ENCODE measurements around the gene CAPN2. TPM values are rescaled to one million over a fixed set of nuclear protein-coding genes. Genes with fewer than 3 reads are reported as not detected.
"Not testable (repeated sequence)": the region's sequence is repeated elsewhere in the genome, so short reads cannot be mapped to it uniquely, and the experiment has no call there.

CAPN2 gene
- total RNA-seq, 4 donors from 2014 or later: 134 to 155 (median 148) TPM

DNA sequence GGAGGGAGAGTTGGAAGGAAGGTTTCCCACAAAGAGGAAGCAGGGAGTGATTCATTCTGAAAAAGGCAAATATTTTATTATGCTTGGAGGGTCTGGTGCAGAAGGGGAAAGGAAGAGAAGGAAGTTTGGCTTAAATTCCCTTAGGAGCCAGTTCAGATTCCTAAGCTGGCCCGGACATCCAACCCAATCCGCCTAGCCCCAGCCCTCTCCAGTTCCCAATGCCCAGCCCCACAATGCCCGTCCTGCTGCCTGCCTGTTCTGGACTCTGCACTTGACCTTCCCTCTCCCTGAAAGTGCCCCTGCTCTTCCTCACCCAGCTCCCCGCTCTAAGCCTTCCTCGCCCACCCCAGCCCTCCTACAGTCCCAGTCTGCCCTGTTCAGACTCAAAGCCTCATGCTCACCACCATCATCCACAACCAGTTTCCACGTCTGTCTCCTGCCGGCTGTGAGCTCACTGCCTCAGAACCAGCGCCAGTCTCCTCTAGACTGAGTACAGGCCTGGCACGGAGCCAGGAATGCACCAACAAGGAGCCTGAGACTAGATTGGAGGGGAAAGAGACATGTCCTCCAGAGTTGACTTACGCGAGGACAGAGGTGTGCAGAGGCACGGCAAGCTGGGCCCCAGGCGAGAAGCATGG is 18.9 kb downstream of the CAPN2 start:
- TF ChIP-seq, protein P1, sequence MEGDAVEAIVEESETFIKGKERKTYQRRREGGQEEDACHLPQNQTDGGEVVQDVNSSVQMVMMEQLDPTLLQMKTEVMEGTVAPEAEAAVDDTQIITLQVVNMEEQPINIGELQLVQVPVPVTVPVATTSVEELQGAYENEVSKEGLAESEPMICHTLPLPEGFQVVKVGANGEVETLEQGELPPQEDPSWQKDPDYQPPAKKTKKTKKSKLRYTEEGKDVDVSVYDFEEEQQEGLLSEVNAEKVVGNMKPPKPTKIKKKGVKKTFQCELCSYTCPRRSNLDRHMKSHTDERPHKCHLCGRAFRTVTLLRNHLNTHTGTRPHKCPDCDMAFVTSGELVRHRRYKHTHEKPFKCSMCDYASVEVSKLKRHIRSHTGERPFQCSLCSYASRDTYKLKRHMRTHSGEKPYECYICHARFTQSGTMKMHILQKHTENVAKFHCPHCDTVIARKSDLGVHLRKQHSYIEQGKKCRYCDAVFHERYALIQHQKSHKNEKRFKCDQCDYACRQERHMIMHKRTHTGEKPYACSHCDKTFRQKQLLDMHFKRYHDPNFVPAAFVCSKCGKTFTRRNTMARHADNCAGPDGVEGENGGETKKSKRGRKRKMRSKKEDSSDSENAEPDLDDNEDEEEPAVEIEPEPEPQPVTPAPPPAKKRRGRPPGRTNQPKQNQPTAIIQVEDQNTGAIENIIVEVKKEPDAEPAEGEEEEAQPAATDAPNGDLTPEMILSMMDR (IDR thresholded peaks at IDR 0.05): no peak
- TF ChIP-seq POLR2A (IDR thresholded peaks at IDR 0.05): peak in 1 of 2 donors; percentile 54
- H3K4me3 ChIP-seq (replicated peaks in 1 of 3): peak overlapping the region in 1 of 3 donors; percentile 4
- 17 to 24% methylated on average over 13 of the region's 13 CpGs for WGBS, 2 donors
- peak overlapping the region; percentile 78 to 86 (median 83) for H3K27ac ChIP-seq
- no peaks in the 10 kb centered on the region for H3K9me3 ChIP-seq
- peak; percentile 95 to 96 for DNase-seq
- no peaks in the 10 kb centered on the region for H3K36me3 ChIP-seq
- H3K27me3 ChIP-seq: no peaks in the 10 kb centered on the region
- H3K4me1 ChIP-seq: peaks cover 50 to 72% of the 10 kb centered on the region in 2 donors
- intact Hi-C loops (cut with DNase I): no loop called here

DNA sequence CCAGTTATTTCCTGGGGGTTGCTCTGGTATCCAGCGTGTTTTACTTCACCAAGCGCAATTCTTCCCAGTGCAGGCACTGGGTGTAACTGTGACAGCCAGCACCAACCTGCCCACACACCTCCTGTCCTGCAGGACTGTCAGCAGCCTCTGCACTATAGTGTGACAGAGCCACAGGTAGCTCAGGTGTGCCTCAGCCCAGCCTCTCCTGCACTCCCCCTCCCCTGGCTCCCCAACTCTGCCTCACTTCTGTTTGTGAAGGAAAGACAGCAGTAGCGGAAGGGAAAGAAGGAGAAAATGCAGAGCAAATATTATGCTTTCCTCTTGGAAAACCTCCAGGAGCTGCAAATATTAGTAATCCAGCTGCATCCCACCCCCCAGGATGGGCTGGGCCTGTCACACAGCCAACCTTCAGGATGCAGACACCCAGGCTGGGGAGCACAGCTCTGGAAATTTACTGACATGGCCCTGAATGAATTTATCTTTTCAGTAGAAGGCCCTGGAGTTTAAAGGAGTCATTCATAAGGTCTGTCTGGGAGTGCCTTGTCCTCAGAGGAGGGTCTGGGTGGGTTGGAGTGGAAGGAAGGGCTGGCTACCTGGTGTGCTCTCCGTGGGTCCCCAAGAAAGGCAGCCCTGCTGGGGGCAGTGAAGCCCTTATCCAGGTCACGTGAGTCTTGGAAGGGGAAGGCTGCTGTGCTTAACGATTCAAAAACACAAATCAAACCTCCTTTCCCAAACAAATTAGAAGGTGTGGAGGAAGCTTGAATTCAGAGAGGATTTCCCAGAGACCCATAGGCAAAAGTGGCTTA is 20.9 kb downstream of the CAPN2 start:
- WGBS, 2 donors: 36 to 49% methylated on average over 6 of the region's 6 CpGs
- H3K9me3 ChIP-seq: no peaks in the 10 kb centered on the region
- peak; percentile 45 to 62 for DNase-seq

DNA sequence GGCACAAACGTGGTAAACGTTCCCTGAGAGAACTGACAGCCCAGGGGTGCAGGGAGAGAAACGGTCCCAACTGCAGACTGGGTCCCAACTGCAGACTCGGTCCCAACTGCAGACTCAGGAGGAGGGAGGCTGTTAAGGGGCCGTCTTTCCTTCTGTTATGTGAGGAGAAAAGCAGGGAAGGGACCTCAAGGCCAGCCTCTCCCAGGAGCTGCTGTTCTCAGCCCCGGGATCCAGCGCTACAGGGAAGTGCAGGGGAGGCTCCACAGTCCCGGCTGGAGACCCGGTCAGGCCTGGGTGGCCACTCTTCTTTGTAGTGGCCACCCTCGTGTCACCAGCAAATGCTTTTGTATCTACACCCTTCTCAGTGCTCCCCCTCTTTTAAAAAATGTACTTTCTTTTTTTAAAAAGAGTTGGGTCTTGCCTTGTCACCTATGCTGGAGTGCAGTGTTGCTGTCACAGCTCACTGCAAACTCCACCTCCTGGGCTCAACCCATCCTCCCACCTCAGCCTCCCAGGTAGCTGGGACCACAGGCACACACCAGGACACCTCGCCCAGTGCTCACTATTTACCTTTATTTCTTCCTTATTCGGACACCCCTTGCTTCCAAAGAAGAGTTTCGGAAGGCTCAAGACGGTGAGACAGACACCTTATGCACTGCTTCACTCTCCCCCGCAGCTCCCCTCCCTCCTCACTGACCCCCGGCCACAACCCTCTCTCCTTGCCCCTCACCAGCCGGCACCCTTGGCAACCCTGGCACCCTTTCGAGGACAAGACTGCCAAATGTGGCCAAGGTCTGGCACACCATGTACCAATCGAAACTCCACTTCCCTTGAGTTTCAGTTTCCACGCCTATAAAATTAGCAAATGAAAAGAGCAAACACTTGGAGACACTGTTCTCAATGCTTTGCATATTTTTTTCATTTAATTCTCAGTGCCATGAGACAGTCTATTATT is 21.8 kb downstream of the CAPN2 start:
- Histone ChIP-seq H3K9me3 (no peaks in the 10 kb centered on the region), H3K36me3 (no peaks in the 10 kb centered on the region), H3K27ac (peak overlapping the region; percentile 77 to 86 (median 83)), H3K4me3 (replicated peaks in 1 of 3) (no peak overlapping the region), H3K4me1 (peaks cover 64 to 81% of the 10 kb centered on the region in 2 donors), H3K27me3 (no peaks in the 10 kb centered on the region)
- 58 to 64% methylated on average over 18 to 20 of the region's 20 CpGs for WGBS, 2 donors
- intact Hi-C loops (cut with DNase I): no loop called here
- no peak for TF ChIP-seq POLR2A (IDR thresholded peaks at IDR 0.05)
- TF ChIP-seq, protein P1 (IDR thresholded peaks at IDR 0.05): no peak
- peak; percentile 53 to 65 for DNase-seq

More for the DNA sequence above, 20.9 kb downstream of the CAPN2 start:
- H3K36me3 ChIP-seq: no peaks in the 10 kb centered on the region
- peak overlapping the region; percentile 77 to 86 (median 83) for H3K27ac ChIP-seq
- TF ChIP-seq POLR2A (IDR thresholded peaks at IDR 0.05): no peak
- TF ChIP-seq, protein P1 (IDR thresholded peaks at IDR 0.05): no peak
- H3K4me3 ChIP-seq (replicated peaks in 1 of 3): no peak overlapping the region
- peaks cover 55 to 72% of the 10 kb centered on the region in 2 donors for H3K4me1 ChIP-seq
- intact Hi-C loops (cut with DNase I): no loop called here
- no peaks in the 10 kb centered on the region for H3K27me3 ChIP-seq

DNA sequence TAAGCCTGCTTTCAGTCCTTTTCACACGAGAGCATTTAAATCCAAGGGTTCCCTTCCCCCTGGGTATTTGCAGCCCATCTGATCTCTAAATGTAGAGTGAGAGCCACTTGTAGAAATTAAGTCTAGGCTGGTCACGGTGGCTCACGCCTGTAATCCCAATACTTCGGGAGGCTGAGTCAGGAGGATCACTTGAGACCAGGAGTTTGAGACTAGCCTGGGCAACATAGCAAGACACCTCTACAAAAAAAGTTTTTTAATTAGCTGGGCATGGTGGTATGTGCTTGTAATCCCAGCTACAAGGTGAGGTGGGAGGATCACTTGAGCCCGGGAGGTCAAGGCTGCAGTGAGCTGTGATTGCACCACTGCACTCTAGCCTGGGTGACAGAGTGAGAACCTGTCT is 24.3 kb downstream of the CAPN2 start:
- peaks cover 55 to 68% of the 10 kb centered on the region in 2 donors for H3K4me1 ChIP-seq
- H3K36me3 ChIP-seq; H3K9me3 ChIP-seq; intact Hi-C loops (cut with DNase I); DNase-seq; H3K27me3 ChIP-seq; H3K4me3 ChIP-seq (replicated peaks in 1 of 3): not testable (repeated sequence)
- 98% methylated on average over 5 of the region's 5 CpGs for WGBS, 2 donors
- peak overlapping the region in 1 of 3 donors; percentile 5 for H3K27ac ChIP-seq

DNA sequence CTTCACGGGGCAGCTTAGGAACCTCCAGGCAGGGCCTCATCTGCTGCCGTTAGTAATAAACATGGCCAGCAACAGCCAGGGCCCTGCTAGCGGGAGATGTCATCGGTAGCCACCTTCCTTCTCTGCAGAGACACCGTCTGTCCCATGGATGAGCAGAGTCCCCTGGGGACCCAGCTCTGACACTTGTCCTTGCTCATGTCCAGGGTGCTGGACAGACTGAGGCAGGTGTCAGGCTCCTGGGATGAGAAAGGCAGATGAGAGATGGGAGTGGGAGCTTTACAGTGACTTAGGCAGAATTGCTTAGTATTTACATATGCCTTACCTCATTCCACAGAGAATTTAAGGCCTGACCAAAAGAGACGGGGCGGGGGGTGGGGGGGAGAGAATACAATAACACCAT is 25.0 kb downstream of the CAPN2 start:
- WGBS, 2 donors: 71 to 76% methylated on average over 6 to 7 of the region's 7 CpGs
- no peak for TF ChIP-seq POLR2A (IDR thresholded peaks at IDR 0.05)
- TF ChIP-seq, protein P1 (IDR thresholded peaks at IDR 0.05): no peak
- Histone ChIP-seq H3K36me3 (no peaks in the 10 kb centered on the region), H3K27ac (peak overlapping the region in 2 of 3 donors; percentile 5 to 86), H3K4me1 (peaks cover 48 to 61% of the 10 kb centered on the region in 2 donors), H3K4me3 (replicated peaks in 1 of 3) (no peak overlapping the region), H3K9me3 (no peaks in the 10 kb centered on the region), H3K27me3 (no peaks in the 10 kb centered on the region)
- no peak for DNase-seq
- intact Hi-C loops (cut with DNase I): no loop called here
